Astrocyte (in vitro differentiated cells and primary cell): Measurements from ENCODE around the gene CFAP65.

Experiments
- CTCF ChIP-seq: IDR thresholded peaks from 2 replicates; pipeline ENCODE4 v1.5.1; 2011; ENCODE audit warnings: low read depth, mild to moderate bottlenecking, inconsistent platforms, low read length, moderate library complexity; ENCODE audit not compliant: insufficient read depth
- EZH2 ChIP-seq: IDR thresholded peaks from 2 replicates; pipeline ENCODE4 v1.6.1; 2012; ENCODE audit warnings: mild to moderate bottlenecking, low read length, inconsistent platforms; ENCODE audit not compliant: insufficient read depth

- TF ChIP-seq CTCF: no peak
- TF ChIP-seq EZH2: no peak
Measured at GRCh38 chr2:218958276-218958675, 83.0 kb downstream of the CFAP65 start.
